ENCODE measurements around the gene TMEM150A.
"Not testable (repeated sequence)": the region's sequence is repeated elsewhere in the genome, so short reads cannot be mapped to it uniquely, and the experiment has no call there.

TMEM150A gene

DNA sequence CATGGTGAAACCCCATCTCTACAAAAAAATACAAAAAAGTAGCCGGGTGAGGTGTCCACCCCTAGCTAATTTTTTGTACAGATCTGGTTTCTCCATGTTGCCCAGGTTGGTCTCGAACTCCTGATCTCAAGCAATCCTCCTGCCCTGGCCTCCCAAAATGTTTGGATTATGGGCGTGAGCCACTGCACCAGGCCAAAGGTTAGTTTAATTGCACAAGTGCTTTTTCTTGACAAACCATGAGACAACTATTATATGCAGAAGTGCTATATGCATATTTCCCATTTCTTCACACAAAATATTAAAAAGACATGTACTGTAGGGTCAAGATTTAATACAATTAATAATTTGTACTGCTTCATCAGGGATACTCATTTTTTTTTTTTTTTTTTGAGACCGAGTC is 36.2 kb downstream of the TMEM150A start:
- no peak for DNase-seq (ENCODE audit: low read depth in 2 of 2)

DNA sequence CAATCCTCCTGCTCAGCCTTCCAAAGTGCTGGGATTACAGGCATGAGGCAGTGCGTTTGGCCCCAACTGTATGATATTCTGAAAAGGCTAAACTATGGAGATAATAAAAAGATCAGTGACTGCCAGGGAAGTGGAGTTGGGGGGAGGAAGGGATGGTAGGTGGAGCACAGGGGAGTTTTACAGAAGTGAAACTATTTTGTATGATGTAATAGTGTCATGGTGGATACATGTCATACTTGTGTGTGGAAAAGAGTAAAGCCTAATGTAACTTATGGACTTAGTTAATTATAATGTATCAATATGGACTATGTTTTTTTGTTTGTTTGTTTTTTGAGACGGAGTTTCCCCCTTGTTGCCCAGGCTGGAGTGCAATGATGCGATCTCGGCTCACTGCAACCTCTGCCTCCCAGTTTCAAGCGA is 38.3 kb downstream of the TMEM150A start:
- no peak for DNase-seq (ENCODE audit: low read depth in 2 of 2)

DNA sequence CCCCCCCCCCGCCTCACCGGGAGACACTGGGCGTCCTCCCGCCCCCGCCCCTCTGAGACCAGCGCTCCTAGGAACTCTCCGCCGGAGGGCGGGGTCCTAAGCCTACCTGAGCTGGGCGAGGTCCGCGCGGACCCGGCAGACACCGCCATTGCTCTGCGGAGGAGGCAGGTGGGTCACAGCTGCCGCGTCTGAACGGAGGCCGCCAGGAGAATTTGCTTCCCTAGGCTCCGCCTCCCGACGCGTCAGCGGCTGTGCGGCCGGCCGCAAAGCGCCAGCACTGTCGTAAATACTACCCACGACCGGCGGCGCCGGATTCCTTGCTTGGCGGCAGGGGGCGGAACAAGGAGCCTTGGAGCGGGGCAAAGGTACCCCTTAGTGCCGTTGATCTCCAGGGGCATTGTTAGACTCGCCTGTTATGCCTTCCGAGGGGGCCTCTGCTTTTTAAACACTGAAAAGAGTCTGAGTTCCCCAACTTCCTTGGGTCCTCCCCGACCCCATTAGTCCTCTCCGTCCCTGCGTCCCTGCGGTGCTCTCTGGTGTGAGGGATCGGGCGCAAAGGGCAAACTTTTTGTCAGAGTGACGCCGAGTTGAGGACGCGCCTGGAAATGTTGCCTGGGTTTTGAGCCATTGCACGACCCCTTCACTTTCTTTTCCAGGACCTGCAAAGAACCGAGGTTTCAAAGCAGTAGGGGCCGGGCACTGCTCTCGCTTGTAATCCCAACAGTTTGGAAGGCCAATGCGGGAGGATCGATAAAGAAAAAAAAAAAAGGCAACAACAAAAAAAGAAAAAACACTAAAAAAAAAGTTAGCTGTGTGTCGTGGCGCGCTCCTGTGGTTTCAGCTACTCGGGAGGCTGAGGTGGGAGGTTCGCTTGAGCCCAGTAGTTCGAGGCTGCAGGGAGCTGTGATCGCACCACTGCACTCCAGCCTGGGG is 41.0 kb downstream of the TMEM150A start, which contains the start of gene GGCX:
Gene GGCX (minus strand): TSS at position 214 of the 933 bp plus-strand sequence. CDS start 65 bp downstream, at position 149.
- peak; percentile 92 to 96 for DNase-seq (ENCODE audit: low read depth in 2 of 2)

DNA sequence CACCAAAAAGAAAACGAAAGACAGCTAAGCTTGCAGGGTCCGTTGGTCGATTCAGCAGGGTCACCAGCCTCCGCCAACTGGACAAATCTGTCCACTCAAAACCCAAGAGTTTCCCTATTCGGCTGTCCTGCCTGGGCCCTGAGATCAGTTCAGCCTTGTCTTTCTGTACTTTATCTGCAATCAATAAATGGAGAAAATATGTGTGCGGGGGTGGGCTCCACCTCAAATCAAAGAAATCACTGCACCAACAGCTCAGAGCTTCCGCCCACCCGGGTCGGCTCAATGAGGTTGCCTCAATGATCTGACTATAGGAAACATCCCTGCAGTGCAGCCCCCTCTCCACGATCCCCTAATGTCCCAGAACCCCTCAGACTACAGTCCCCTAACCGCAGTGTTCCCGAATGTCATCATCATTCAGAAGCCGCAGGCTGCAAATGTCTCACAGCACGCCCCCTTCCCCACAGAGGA is 41.7 kb downstream of the TMEM150A start:
- DNase-seq (ENCODE audit: low read depth in 2 of 2), result no peak

DNA sequence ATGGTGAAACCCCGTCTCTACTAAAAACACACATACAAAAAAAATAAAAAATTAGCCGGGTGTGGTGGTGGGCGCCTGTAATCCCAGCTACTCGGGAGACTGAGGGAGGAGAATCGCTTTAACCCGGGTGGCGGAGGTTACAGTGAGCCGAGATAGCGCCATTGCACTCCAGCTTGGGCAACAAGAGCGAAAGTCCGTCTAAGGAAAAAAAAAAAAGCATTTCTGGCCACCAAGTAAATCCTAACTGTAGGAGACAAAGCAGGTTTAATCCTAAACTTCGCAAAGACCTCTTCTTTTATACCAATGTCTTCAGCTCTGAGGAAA is 42.1 kb downstream of the TMEM150A start:
- DNase-seq (ENCODE audit: low read depth in 2 of 2), result not testable (repeated sequence)

DNA sequence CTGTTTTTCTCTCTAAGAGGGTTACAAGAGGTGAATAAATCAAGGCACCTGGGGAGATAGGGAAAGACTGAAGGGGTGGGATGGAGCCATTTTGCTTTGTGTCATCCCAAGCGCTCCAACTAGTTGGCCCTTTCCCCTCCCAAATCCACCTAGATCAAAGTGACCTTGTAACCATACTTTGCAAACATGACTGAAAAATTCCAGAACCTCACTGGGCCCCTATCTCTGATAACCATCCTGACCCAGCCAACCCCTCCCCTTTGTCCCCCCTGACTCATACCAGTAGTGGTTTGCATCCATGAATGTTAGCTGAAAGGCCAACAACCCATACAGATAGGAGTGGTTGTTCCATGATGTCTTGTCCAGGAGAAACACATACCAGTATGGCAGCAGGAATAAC is 44.3 kb downstream of the TMEM150A start:
- no peak for DNase-seq (ENCODE audit: low read depth in 2 of 2)

DNA sequence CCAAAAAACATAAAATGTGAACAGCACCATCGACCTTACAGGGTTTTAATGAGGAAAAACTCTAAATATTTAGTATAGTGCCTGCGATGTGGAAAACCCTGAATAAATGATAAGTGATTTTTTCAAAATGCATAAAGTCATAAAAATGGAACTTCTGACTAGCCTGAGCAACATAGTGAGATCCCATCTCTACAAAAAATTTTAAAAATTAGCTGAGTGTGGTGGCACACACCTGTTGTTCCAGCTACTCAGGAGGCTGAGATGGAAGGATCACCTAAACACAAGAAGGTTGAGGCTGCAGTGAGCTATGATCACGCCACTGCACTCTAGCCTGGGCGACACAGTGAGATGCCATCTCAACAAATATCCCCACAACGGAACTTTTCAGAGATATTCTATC is 45.4 kb downstream of the TMEM150A start:
- DNase-seq (ENCODE audit: low read depth in 2 of 2), result no peak

DNA sequence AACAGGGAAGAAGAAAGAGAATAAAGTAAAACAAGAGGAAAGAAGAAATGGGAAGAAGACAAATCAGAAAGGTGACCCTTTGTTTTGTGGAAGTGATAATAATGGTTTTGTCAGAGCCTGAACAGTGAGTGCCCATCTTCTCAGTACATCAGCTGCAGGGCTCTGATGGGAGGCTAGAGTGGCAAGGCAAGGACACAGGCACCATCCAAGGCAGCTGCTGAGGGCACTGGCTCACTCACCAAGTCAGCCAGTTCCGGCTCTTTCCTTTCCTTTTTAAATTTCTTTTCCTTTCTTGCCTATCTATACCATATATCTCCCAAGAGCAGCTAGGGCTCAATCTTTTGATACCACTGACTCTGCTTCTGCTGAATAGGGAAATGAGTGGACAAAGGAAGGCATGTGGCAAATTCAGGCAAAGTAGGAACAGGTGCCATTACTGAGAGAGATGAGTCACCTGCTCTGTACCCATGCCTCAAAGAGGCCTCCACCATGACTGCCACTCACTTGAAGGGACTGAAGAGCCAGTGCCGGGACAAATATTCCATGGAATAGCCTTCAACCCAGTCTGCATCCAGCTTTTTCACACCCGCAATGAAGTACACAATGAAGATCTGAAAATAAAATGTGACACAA is 47.4 kb downstream of the TMEM150A start:
- no peak for DNase-seq (ENCODE audit: low read depth in 2 of 2)

DNA sequence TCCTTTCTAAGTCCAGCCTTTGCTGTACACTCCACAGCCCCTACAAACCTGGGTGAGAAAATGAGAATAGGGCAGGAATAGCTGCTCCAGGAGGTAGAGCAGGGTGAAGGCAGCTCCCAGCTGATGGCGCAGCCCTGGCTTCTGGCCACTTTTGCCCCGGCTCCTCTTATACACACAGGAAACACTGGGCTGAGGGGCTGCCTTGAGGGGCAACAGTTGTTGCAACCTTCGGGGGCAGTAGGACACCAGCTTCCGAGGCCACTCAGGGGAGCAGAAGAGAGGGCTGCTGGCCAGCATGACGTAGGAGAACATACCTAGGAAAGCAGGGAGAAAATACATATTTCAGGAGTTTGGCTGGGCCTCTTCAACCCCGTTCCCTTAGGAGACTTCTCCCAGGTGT is 49.3 kb downstream of the TMEM150A start:
- no peak for DNase-seq (ENCODE audit: low read depth in 2 of 2)

DNA sequence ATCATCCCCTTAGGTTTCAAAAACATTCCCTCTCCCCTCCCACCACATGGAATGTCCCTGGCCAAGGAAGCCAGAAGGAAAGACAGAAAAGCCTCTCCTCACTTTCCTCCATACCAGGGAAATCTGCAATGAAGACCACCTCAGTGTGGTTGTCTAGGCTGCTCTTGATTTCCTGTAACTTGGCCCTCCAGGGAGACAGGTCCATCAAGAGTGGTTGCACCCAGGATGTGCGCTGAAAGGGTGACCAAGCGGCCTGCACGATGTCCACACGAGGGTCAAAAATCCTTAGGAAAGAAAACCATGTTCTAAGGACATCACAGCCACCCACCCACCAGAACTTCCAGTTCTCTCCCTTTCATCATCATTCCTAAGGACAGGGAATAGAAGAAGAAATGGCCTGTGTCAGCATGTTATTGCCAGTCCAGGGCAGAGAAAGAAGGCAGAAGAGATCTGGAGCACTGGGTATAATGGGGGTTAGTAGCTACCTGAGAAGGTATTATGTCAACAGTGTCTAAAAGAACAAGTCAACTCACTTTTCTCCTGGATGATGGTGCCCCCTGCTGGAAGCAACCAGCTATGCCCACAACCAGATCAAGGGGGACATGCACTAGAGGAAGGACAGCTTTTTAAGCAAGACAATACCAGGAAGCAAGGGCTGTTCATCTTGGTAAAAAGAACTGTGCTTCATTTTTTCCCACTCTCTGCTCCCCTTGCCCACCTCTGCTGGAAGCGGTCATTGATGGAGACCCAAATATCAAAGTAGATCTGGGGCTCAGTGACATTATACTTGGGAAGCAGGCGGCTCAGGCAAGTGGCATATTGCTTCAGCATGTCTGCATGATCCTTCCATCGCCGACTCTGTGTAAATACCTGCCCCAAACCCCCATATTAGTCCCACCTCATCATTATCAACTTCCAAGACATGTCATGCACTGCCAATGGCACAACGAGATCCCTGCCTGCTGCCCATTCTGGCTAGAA is 50.5 kb downstream of the TMEM150A start:
- peak; percentile 71 to 79 for DNase-seq (ENCODE audit: low read depth in 2 of 2)

DNA sequence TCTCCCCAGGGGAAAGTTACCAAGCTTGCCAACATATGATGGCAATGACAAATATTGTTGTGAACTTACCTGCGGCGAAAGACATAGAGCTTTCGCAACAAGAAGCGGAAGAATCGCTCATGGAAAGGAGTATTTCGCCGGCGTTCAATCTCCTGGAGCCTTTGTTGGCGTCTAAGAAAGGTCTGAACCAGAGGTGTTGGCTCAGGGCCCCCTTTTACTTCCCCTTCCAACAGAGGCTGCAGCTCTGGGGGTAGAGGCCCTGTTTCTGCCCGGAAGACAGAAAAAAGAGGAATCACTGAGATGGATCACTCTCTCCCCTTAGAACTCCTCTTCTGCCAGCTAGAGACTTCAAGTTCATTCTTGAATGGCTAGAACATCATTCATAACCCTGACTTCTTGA is 52.0 kb downstream of the TMEM150A start:
- no peak for DNase-seq (ENCODE audit: low read depth in 2 of 2)

DNA sequence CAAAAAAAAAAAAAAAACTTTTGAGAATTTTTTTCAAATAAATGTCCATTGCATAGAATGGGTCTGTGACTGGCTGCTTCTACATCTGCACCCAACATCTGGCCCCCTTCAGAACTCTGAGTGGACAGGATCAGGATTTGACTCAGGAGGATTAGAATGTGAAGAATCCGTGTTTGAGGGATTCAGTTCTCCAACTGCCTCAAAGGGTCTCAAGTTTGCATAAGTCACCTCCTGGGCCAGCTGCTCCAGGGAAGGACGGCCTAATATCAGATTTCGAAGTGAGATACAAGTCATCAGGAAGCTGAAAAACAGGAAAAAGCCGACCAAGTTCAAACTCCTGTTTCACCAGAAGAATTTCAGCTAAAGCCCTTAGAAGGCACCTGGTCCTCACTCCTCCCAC is 52.7 kb downstream of the TMEM150A start:
- DNase-seq (ENCODE audit: low read depth in 2 of 2), result no peak

DNA sequence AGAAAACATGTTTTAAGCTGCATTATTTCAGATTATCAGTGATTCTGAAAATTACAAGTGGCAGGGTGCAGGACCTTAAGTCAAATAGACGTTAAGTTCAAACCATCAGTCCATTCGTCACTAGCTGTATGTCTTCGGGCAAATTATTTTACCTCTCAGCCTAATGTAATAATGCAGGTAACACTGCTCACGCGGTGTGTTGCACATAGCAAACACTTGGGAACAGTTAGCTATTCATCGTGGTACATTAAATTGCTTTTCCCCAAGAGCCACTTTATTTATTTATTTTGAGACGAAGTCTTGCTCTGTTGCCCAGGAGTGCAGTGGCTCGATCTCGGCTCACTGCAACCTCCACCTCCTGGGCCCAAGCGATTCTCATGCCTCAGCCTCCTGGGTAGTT is 53.4 kb downstream of the TMEM150A start:
- no peak for DNase-seq (ENCODE audit: low read depth in 2 of 2)

DNA sequence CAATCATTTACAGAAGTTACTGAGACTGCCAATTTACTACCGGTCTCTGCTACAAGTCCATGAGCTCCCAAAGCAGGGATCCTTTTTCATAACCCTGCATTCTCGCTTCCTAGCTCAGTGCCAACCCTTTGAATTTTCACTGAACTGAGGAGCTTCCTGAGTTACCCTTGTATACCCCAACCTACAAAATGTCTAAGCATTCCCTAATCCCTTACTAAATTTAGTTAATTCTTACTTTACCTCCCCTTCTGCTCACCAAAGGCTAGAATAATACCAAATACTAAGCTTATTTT is 53.9 kb downstream of the TMEM150A start:
- no peak for DNase-seq (ENCODE audit: low read depth in 2 of 2)

Data from stimulated activated CD4-positive, alpha-beta T cell treated with anti-CD3 and anti-CD28 coated beads, Interleukin-15, amount 100 ng/mL, for 48 hours (primary cell).